H9 (cell line): Measurements from ENCODE around the gene PXDC1. TPM values are rescaled to one million over a fixed set of nuclear protein-coding genes. Genes with fewer than 3 reads are reported as not detected.
"Not testable (repeated sequence)": the region's sequence is repeated elsewhere in the genome, so short reads cannot be mapped to it uniquely, and the experiment has no call there.

Experiments
- DNase-seq: peaks from one replicate; pipeline ENCODE4 v3.0.0-alpha.2; 2017
- H2AFZ ChIP-seq: one replicate; pipeline ENCODE4 v1.6.1; 2013; ENCODE audit warnings: mild to moderate bottlenecking, low read length, control low read depth, moderate library complexity
- H2AK5ac ChIP-seq: 2 replicates; pipeline ENCODE4 v1.6.1; 2013; ENCODE audit warnings: low read length, control low read depth, mixed read lengths; ENCODE audit not compliant: insufficient read length
- H2BK120ac ChIP-seq: one replicate; pipeline ENCODE4 v1.6.1; 2013; ENCODE audit warnings: low read depth, mild to moderate bottlenecking, low read length, control low read depth, inconsistent platforms; ENCODE audit not compliant: poor library complexity, severe bottlenecking
- H2BK12ac ChIP-seq: 2 replicates; pipeline ENCODE4 v1.6.1; 2013; ENCODE audit warnings: low read length, control low read depth, mixed read lengths, low read depth; ENCODE audit not compliant: insufficient read length
- H2BK15ac ChIP-seq: 2 replicates; pipeline ENCODE4 v1.6.1; 2013; ENCODE audit warnings: low read depth, low read length, control low read depth
- H2BK20ac ChIP-seq: one replicate; pipeline ENCODE4 v1.6.1; 2013; ENCODE audit warnings: low read depth, mild to moderate bottlenecking, low read length, control low read depth, inconsistent platforms; ENCODE audit not compliant: poor library complexity, severe bottlenecking
- H2BK5ac ChIP-seq: 2 replicates; pipeline ENCODE4 v1.6.1; 2013; ENCODE audit warnings: low read length, control low read depth, mixed read lengths; ENCODE audit not compliant: insufficient read length
- H3K14ac ChIP-seq: 2 replicates; pipeline ENCODE4 v1.6.1; 2013; ENCODE audit warnings: low read length, control low read depth; ENCODE audit not compliant: insufficient read depth
- H3K18ac ChIP-seq: 2 replicates; pipeline ENCODE4 v1.6.1; 2013; ENCODE audit warnings: low read depth, mild to moderate bottlenecking, mixed read lengths, low read length, control low read depth; ENCODE audit not compliant: insufficient read length
- H3K23ac ChIP-seq: 2 replicates; pipeline ENCODE4 v1.6.1; 2013; ENCODE audit warnings: low read length, control low read depth, mixed read lengths, low read depth; ENCODE audit not compliant: insufficient read length
- H3K23me2 ChIP-seq: 2 replicates; pipeline ENCODE4 v1.6.1; 2013; ENCODE audit warnings: low read depth, mild to moderate bottlenecking, mixed read lengths, low read length, control low read depth; ENCODE audit not compliant: insufficient read length, poor library complexity, severe bottlenecking
- H3K27ac ChIP-seq: 2 replicates; pipeline ENCODE4 v1.5.1; 2013; ENCODE audit warnings: low read length, control low read depth, mixed read lengths, low read depth; ENCODE audit not compliant: insufficient read length
- H3K27me3 ChIP-seq: 2 replicates; pipeline ENCODE4 v1.6.1; 2013; ENCODE audit warnings: low read length, control low read depth, inconsistent platforms; ENCODE audit not compliant: insufficient read depth
- H3K4ac ChIP-seq: 2 replicates; pipeline ENCODE4 v1.6.1; 2013; ENCODE audit warnings: low read depth, mild to moderate bottlenecking, control low read depth, inconsistent platforms, low read length, moderate library complexity
- H3K4me1 ChIP-seq: 2 replicates; pipeline ENCODE4 v1.6.1; 2013; ENCODE audit warnings: low read length, control low read depth, inconsistent platforms; ENCODE audit not compliant: insufficient read depth
- H3K4me2 ChIP-seq: 2 replicates; pipeline ENCODE4 v1.6.1; 2013; ENCODE audit warnings: low read length, control low read depth, mixed read lengths; ENCODE audit not compliant: insufficient read length, insufficient read depth
- H3K56ac ChIP-seq: 2 replicates; pipeline ENCODE4 v1.6.1; 2013; ENCODE audit warnings: low read depth, mild to moderate bottlenecking, mixed read lengths, low read length, control low read depth; ENCODE audit not compliant: insufficient read length
- H3K79me1 ChIP-seq: 2 replicates; pipeline ENCODE4 v1.6.1; 2013; ENCODE audit warnings: low read depth, mild to moderate bottlenecking, moderate library complexity, low read length, control low read depth, inconsistent platforms; ENCODE audit not compliant: insufficient read depth, poor library complexity, severe bottlenecking
- H3K79me2 ChIP-seq: 2 replicates; pipeline ENCODE4 v1.6.1; 2013; ENCODE audit warnings: low read length, control low read depth, inconsistent platforms; ENCODE audit not compliant: insufficient read depth
- H3K9ac ChIP-seq: 2 replicates; pipeline ENCODE4 v1.6.1; 2013; ENCODE audit warnings: low read length, control low read depth, mixed read lengths; ENCODE audit not compliant: insufficient read length; ENCODE audit errors: extremely low read depth
- H3K9me3 ChIP-seq: one replicate; pipeline ENCODE4 v1.6.1; 2013; ENCODE audit warnings: low read depth, low read length, inconsistent platforms; ENCODE audit not compliant: control insufficient read depth
- H3T11ph ChIP-seq: one replicate; pipeline ENCODE4 v1.6.1; 2013; ENCODE audit warnings: mild to moderate bottlenecking, low read length, control low read depth, inconsistent platforms
- H4K20me1 ChIP-seq: one replicate; pipeline ENCODE4 v1.6.1; 2013; ENCODE audit not compliant: control insufficient read depth, insufficient read length, insufficient read depth
- H4K5ac ChIP-seq: 2 replicates; pipeline ENCODE4 v1.6.1; 2013; ENCODE audit warnings: low read depth, mild to moderate bottlenecking, mixed read lengths, low read length, control low read depth; ENCODE audit not compliant: insufficient read length
- H4K8ac ChIP-seq: replicated peaks from 2 replicates; pipeline ENCODE4 v1.6.1; 2013; ENCODE audit warnings: low read length, control low read depth, mixed read lengths, low read depth; ENCODE audit not compliant: insufficient read length
- H4K91ac ChIP-seq: 2 replicates; pipeline ENCODE4 v1.6.1; 2013; ENCODE audit warnings: low read depth, mild to moderate bottlenecking, moderate library complexity, mixed read lengths, low read length, control low read depth; ENCODE audit not compliant: insufficient read length
- H3K27ac Mint-ChIP-seq, 3 experiments: 2 replicates in 2 of 3; 3 replicates in 1 of 3; pipeline ENCODE4 v1.8.0; 2020 to 2021; ENCODE audit warnings: mixed read lengths in 3 of 3, mild to moderate bottlenecking in 1 of 3, moderate library complexity in 1 of 3
- H3K27me3 Mint-ChIP-seq: 2 replicates; pipeline ENCODE4 v1.8.0; 2021; ENCODE audit warnings: low read depth, mild to moderate bottlenecking, moderate library complexity, mixed read lengths
- H3K36me3 Mint-ChIP-seq, 3 experiments: 2 replicates in 2 of 3; 3 replicates in 1 of 3; pipeline ENCODE4 v1.8.0; 2020 to 2021; ENCODE audit warnings: low read depth in 3 of 3, mixed read lengths in 3 of 3; ENCODE audit not compliant: insufficient read depth in 1 of 3
- H3K4me1 Mint-ChIP-seq, 2 experiments: 2 replicates each; pipeline ENCODE4 v1.8.0; 2020; ENCODE audit warnings: mixed read lengths in 2 of 2
- H3K4me3 Mint-ChIP-seq, 2 experiments: 2 replicates in 1 of 2; 3 replicates in 1 of 2; pipeline ENCODE4 v1.8.0; 2020 to 2021; ENCODE audit warnings: mild to moderate bottlenecking in 2 of 2, mixed read lengths in 2 of 2, moderate library complexity in 1 of 2
- H3K9me3 Mint-ChIP-seq, 2 experiments: 2 replicates in 1 of 2; 3 replicates in 1 of 2; pipeline ENCODE4 v1.8.0; 2020; ENCODE audit warnings: mild to moderate bottlenecking in 2 of 2, mixed read lengths in 2 of 2, moderate library complexity in 1 of 2
- CTCF ChIP-seq: fragments of 200-600 bp; sonication (generic); conservative IDR thresholded peaks from 3 replicates; pipeline ENCODE4 v1.8.0; 2021; ENCODE audit warnings: antibody characterized with exemption, mild to moderate bottlenecking
- WGBS: extraction: QIAGEN DNeasy Blood & Tissue Kit; methylation state at CpG from one replicate; pipeline ENCODE4 v1.1.7; 2013; ENCODE audit warnings: missing lambda C conversion rate, low lambda C conversion rate, mixed read lengths; ENCODE audit not compliant: insufficient read length; ENCODE audit errors: extremely low coverage; 5-methylcytosine and 5-hydroxymethylcytosine counted together
- total RNA-seq: library from RNA; stranded (reverse); gene quantifications from 2 replicates; pipeline ENCODE4 v1.2.1, GENCODE V29; 2021

The PXDC1 gene
- total RNA-seq, 1 experiment from 2014 or later = 3.1 TPM

GRCh38 chr6:3758842-3759144 is 7.3 kb upstream of the PXDC1 start:
- no peak for DNase-seq
- no peak overlapping the region for H3K9ac ChIP-seq
- H3K27ac ChIP-seq = no peak overlapping the region
- H2AFZ ChIP-seq = no peak overlapping the region
- H2BK20ac ChIP-seq = no peak overlapping the region
- H2BK15ac ChIP-seq = no peak overlapping the region
- H3K4me2 ChIP-seq = no peak overlapping the region
- no peak overlapping the region for H4K5ac ChIP-seq
- no peaks in the 10 kb centered on the region for H3K79me2 ChIP-seq
- Mint-ChIP-seq H3K4me1 (peaks cover 24 to 38% of the 10 kb centered on the region in 2 experiments), H3K36me3 (no peaks in the 10 kb centered on the region), H3K4me3 (no peak overlapping the region), H3K27me3 (peaks cover 16% of the 10 kb centered on the region), H3K9me3 (no peaks in the 10 kb centered on the region), H3K27ac (no peak overlapping the region)
- H2BK120ac ChIP-seq = no peak overlapping the region
- H3K27me3 ChIP-seq = no peaks in the 10 kb centered on the region
- H3K18ac ChIP-seq = no peak overlapping the region
- no peaks in the 10 kb centered on the region for H4K20me1 ChIP-seq
- no peaks in the 10 kb centered on the region for H3K79me1 ChIP-seq
- H3K14ac ChIP-seq = no peak overlapping the region
- H2AK5ac ChIP-seq = no peak overlapping the region
- no peak overlapping the region for H3T11ph ChIP-seq
- H2BK12ac ChIP-seq = no peak overlapping the region
- H3K4me1 ChIP-seq = peaks cover 5% of the 10 kb centered on the region; the same call in 1 of the 2 replicates
- TF ChIP-seq CTCF = no peak
- no peak overlapping the region for H4K91ac ChIP-seq
- no peaks in the 10 kb centered on the region for H3K9me3 ChIP-seq
- H3K23ac ChIP-seq = no peak overlapping the region
- H3K23me2 ChIP-seq = no peaks in the 10 kb centered on the region
- H3K4ac ChIP-seq = no peak overlapping the region
- no peak overlapping the region for H4K8ac ChIP-seq
- no peak overlapping the region for H3K56ac ChIP-seq
- H2BK5ac ChIP-seq = no peak overlapping the region
- no CpG with 5 or more reads among the region's 7 CpGs for WGBS

- H2AFZ ChIP-seq, H4K8ac ChIP-seq, H3K14ac ChIP-seq, H2AK5ac ChIP-seq, H2BK5ac ChIP-seq, H4K5ac ChIP-seq, H3K27ac ChIP-seq, H3K23me2 ChIP-seq, H3K27me3 ChIP-seq, H3K9ac ChIP-seq, H3K79me1 ChIP-seq, H3K9me3 ChIP-seq, H2BK15ac ChIP-seq, H3K23ac ChIP-seq, H2BK120ac ChIP-seq, H4K91ac ChIP-seq, H3K56ac ChIP-seq, H3K4ac ChIP-seq, H3K4me3 Mint-ChIP-seq, H3K18ac ChIP-seq, H2BK20ac ChIP-seq, H2BK12ac ChIP-seq, H3K79me2 ChIP-seq, H3K4me2 ChIP-seq, H4K20me1 ChIP-seq, H3K27ac Mint-ChIP-seq, H3K9me3 Mint-ChIP-seq, H3K4me1 ChIP-seq, H3K36me3 Mint-ChIP-seq, DNase-seq, H3T11ph ChIP-seq: not testable (repeated sequence)
- peaks cover 27 to 41% of the 10 kb centered on the region in 2 experiments for H3K4me1 Mint-ChIP-seq
- peaks cover 22% of the 10 kb centered on the region for H3K27me3 Mint-ChIP-seq
- no CpG with 5 or more reads among the region's 57 CpGs for WGBS
These were observed 6.7 kb upstream of the PXDC1 start for GRCh38 chr6:3757998-3758841.
